Globus pallidus (tissue), 1 donor: Measurements from ENCODE around the gene OXCT2.
A peak's percentile ranks its signal among the peaks of the same experiment; 100 is the strongest.

Experiments
- DNase-seq: peaks from one replicate; pipeline ENCODE4 v3.0.0-alpha.2; 2015; ENCODE audit warnings: low spot score

Gene OXCT2

DNA sequence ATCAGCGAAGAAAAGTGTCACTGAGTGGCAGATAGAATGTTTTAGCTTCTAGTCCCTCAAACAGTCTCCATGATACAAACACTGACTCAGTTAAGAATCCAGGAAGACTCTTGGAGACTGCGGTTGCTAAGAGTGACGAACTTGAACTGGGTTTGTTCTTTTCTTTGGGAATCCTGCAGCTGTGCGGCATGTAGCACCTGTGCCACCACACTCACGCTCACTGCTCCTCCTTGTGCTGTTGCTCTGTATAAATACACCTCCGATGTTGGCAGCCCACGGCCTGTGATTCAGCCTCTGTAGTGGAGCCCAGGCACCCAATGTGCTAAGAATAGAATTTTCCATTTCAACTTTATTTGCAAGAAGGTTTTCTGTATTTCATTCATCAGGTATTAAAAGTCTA, 38.0 kb downstream of the OXCT2 start:
- no peak for DNase-seq

DNA sequence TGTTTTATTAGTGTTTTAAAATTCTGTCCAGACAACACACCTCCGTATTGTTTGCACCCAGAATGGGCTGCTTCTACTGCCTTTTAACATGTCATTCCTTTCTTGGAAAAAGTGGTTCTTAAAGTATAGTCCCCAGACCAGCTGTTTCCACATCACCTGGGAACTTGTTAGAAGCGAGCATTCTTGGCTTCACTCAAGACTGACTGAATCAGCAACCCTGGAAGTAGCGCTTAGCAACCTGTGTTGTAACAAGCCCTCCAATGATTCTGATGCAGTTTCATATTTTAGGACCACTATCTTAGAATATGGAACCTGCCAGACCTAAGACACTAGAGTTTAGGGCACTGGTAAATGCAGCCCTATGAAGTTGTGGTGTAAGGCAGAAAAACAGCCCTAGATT, 38.4 kb downstream of the OXCT2 start:
- DNase-seq = no peak

DNA sequence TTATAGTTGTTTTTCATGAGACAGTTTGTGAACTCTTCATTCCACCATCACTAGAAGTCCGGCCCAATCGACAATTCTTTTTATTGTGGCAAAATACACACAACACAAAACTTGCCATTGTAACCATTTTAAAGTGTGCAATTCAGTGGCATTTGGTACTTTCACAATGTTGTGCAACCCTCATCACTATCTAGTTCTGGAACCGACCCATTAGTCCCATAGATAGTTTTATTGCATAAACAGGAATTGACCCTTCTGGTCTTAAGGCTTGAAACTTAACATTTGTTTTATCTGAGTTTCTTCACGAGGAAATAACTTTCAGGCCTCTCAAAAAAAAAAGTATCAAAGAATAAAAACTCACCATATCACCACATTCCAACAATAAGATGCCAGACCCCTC, 41.3 kb downstream of the OXCT2 start:
- DNase-seq = no peak

DNA sequence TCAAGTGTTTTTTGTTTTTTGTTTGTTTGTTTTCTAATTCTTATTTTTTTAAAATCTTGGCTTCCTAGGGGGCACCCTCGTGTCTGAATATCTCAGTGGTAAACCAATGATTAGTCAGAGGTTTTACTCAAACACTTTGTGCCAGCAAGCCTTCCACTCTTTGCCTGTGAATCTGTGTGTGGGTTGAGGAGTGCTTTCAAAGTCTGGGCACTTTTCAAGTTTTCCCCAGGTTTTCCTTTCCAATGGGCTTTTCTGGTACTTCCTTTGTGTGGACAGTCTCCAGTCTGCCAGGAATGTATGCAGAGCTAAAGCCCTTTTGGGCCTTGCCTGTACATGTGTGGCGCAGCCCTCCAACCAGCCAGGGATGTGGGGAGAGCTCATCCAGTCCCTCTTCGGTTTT, 42.1 kb downstream of the OXCT2 start:
- no peak for DNase-seq

DNA sequence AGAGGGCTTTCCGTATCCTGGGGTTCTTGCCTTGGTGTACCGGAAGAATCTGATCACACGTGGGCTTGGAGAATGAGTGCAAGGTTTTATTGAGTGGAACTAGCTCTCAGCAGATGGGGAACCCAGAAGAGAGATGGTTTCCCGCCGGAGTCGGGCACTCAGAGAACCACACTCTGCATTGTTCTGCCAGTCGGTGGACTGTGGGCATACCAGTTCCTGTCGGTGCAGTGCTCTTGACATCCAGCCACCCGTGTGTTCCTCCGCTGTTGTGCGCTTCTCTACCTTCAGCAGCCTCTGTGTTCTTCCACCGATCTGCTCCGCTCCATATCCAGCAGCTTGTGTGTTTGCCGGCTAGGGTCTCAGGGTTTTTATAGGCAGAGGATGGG, 43.2 kb downstream of the OXCT2 start:
- no peak for DNase-seq

DNA sequence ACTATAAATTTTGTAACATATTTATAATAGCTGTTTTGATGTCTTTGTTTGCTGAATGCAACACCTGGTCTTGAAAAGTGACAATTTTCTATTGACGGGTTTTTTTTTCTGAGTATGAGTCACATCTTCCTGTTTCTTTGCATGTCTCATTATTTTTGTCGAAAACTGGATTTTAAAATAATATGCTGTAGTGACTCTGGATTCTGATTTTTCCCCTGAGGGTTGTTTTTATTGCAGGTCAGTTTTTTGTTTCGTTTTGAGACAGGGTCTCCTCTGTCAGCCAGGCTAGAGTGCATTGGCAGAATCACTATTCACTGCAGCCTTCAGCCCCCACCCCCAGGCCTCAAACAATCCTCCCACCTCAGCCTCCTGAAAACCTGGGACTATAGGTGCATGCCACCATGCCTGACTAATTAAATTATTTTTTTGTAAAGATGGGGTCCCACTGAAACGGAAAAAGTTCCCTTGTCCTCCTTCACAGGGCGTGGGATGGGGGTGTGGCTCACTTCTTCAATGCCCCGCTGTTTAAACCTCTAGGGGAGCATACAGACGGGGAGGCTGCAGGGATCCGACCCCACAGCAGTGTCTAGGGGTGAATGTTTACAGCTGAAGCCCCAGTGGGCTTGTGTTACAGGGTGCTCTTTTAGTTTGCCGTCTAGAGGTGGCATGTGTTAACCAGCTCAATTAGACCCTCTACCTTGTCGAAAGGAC, 43.8 kb downstream of the OXCT2 start:
- no peak for DNase-seq

DNA sequence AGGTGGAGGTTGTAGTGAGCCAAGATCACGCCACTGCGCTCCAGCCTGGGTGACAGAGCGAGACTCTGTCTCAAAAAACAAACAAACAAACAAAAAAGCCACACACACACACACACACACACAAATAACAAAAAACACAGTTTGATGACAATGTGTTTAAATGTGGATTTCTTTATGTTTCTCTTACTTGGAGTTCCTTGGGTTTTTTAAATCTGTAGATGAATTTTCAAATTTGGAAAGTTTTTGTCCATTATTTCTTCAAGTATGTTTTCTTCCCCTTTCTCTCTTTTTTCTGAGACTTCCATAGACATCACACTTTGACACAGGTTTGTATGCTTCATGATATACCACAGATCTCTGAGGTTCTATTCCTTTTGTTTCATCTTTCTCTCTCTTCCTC, 44.5 kb downstream of the OXCT2 start:
- DNase-seq = no peak

DNA sequence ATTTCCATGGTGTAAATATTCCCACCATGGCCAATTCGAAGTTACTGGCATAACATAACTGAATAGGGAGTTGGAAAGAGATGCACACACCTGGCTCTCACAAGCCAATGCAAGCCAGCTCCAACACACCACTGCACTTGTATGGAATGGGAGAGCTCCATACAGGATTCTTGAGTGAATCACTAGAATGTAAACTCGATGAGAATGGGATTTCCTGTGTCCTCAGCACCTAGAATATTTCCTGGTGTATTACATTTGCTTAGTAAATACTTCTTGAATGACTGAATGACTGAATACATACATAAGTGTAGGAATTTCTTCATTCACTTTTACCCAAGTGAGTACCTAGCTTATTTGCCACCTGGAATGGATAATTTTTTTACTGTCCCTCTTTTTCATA, 48.7 kb downstream of the OXCT2 start:
- no peak for DNase-seq

DNA sequence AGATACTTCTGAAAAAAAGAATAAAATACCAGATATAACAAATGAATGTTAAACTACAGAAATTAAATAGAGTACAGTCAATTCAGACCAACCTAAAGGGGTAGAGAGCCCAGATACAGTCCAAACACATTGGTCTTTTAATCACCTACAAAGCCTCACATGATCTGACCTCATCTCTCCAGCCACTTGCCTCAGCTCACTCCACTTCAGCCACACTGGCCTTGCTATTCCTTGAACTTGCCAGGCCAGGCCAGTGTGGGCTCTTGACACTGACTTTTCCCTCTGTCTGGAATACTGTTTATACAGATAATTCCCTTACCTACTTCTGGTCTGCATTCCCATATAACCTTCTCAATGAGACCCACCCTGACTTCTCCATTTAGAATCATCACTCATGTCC, 49.5 kb downstream of the OXCT2 start:
- no peak for DNase-seq

DNA sequence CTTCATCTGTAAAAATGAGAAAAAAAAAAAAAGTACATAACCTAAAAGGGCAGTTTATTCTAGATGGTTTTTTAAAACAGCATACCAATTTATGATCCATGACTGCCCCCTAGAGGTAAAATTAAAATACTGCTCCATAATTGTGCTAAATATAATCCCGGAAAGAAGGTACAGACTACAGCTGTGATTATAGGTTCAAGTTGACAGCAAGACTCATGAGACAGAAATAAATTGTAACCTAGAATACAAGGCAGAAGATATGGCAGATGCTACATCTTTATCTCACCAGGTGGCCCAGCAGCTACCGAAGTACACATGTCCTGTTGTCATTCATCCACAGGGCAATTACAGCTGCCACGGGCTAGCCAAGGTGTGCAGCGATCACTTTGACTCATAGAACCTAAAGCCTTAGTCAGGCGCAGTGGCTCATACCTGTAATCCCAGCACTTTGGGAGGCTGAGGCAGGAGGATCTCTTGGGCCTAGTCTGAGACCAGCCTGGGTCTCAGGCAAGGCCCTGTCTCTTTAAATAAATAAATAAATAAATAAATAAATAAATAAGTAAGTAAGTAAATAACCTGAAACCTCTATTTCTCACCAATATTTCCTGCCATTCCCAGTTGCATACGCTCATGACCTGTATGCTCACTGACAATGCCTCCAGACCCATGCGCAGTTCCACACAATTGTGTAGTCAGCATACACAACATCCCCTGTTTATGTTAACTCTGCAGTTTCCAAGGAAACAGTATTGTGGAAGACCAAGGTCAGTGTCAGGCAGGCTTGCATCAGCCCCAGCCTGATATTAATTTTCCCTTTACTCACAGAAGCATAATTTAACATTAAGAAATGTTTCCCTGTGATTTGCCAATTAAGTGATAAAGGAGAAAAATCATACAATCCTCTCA, 50.8 kb downstream of the OXCT2 start:
- DNase-seq = peak; percentile 47
